SK-N-MC (cell line): Measurements from ENCODE around the gene FUS.

ENCODE experiments used
- EZH2 ChIP-seq: fragments of 200-600 bp; sonication (generic); IDR thresholded peaks from one replicate; pipeline ENCODE4 v1.6.1; 2017; ENCODE audit warnings: antibody characterized with exemption
- FOXP2 ChIP-seq: optimal IDR thresholded peaks from 2 replicates; pipeline ENCODE3; 2011; ENCODE audit warnings: mild to moderate bottlenecking, moderate library complexity; ENCODE audit not compliant: insufficient read depth; ENCODE audit errors: extremely low read length, control extremely low read depth
- POLR2AphosphoS5 ChIP-seq: IDR thresholded peaks from 2 replicates; pipeline ENCODE4 v1.6.1; 2012; ENCODE audit warnings: mild to moderate bottlenecking, low read depth, low read length, borderline replicate concordance

GRCh38 chr16:31143011-31143693, 36.8 kb upstream of the FUS start:
- TF ChIP-seq EZH2, result no peak
- TF ChIP-seq POLR2AphosphoS5, result no peak
- no peak for TF ChIP-seq FOXP2
